GM19351 (cell line): ENCODE data around the gene MYOM3.
"Not testable (repeated sequence)": the region's sequence is repeated elsewhere in the genome, so short reads cannot be mapped to it uniquely, and the experiment has no call there.

ENCODE experiments used
- ATAC-seq: cut with Tn5 transposase; IDR thresholded peaks from one replicate; pipeline ENCODE4 v1.9.1; 2021; ENCODE audit warnings: mild to moderate bottlenecking, moderate library complexity; ENCODE audit not compliant: unreplicated experiment

MYOM3 gene

DNA sequence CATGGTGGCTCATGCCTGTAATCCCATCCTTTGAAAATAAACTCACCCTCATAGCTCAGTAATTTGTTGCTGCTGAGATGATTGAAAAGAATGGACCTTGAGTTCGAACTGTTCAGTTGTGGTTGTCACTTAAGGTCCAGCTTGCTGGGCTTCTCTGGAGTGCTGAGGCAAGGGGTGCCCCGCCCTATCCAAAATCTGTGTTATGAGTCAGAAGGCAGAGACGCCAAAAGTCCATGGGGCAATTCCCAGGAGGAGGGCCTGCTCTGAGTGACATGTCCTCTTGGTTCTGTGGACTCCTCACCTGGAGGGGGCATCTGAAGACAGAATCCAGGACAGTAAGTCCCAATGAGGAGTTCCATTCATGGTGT is 64.8 kb downstream of the MYOM3 start:
- no peak for ATAC-seq

DNA sequence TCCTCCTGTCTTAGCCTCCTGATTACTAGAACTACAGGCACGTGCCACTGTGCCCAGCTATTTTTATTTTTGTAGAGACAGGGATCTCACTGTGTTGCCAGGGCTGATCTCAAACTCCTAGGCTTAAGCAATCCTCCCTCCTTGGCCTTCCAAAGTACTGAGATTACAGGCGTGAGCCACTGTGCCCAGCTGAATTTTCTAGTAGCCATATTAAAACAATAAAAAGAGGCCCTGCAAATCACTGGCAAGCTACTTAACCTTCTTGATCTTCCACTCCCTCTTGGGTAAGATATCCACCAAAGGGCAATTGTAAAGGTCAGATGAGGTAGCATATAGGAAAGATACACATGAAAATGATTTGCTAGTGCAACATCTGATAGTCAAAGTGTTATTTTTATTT is 66.2 kb downstream of the MYOM3 start:
- no peak for ATAC-seq

DNA sequence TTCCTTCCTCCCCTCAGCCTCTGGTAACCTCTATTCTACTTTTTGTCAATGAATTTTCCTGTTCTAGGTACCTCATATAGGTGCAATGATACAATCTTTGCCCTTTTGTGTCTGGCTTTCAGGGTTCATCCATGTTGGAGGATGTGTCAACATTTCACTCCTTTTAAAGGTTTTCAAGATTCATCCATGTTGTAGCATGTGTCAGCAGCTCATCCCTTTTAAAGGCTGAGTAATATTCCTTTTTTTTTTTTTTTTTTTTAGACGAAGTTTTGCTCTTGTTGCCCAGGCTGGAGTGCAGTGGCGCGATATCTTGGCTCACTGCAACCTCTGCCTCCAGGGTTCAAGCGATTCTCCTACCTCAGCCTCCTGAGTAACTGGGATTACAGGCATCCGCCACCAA is 67.3 kb downstream of the MYOM3 start:
- ATAC-seq = not testable (repeated sequence)

- no peak for ATAC-seq
Observed at GRCh38 chr1:24043345-24044032, 68.4 kb downstream of the MYOM3 start.

DNA sequence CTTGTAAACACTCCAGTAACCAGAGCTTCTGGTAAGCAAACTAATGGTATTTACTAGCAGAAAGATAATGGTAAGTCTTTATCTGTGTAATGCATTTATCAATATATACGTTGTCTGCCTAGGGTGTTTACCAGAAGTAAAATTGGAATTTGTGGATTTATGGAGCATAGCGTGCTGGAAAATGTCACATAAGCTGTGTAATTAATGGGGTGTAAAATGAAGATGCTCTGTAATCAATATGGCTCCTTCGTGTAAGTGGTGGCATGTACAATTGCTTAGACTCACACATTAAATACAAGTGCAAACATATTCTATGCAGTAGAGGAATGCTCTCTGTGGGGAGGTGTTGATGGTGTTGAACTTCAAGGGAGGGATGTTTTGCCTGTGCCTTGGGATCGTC is 69.6 kb downstream of the MYOM3 start:
- no peak for ATAC-seq

DNA sequence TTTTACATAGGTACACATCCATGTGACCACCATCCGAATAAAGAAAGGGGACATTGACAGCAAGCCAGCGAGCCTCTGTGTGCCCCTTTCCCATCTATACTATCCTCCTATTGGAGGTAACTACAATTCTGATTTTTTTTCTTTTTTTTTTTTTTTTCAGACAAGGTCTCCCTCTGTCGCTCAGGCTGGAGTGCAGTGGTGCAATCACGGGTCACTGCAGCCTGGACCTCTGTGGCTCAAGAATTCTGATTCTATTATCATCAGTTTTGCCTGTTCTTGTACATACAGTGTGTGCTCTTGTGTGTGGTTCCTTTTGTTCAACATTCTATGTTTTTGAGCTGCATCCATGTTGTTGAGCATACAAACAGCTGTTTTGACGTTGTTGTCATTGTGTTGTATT is 75.8 kb downstream of the MYOM3 start:
- ATAC-seq = no peak

DNA sequence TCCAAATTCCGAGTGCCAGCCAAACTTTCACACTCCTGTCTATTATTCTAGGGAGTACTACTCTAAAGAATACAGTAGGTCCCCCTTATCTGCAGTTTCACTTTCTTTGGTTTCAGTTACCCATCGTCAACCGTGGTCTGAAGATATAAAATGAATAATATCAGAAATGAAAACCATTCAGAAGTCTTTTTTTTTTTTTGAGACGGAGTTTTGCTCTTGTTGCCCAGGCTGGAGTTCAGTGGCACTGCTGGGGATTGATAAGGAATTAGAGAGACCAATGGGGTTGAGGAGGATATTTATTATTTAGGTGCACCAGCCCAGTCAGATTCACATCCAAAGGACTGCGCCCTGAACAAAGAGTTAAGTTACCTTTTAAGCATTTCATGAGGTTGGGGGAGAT is 79.0 kb downstream of the MYOM3 start:
- no peak for ATAC-seq

DNA sequence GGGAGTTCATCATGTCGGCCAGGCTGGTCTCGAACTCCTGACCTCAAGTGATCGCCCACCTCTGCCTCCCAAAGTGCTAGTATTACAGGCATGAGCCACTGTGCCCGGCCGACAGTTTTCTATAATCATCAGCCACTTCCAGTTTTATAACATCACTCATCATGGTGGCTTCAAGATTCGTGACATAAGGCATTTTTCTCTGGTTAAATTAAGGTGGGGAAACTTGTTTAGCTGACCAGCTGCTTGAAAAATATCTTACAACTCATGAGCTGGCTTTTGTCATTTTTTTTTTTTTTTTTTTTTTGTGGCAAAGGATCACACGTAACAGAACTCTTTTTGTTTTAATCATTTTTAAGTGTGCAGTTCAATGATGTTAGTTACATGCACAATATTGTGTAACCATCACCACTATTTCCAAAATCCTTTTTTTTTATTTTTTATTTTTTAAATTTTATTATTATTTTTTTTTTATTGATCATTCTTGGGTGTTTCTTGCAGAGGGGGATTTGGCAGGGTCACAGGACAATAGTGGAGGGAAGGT is 80.9 kb downstream of the MYOM3 start:
- not testable (repeated sequence) for ATAC-seq

- ATAC-seq = no peak
Observed at GRCh38 chr1:24027838-24028468, 84.0 kb downstream of the MYOM3 start.

DNA sequence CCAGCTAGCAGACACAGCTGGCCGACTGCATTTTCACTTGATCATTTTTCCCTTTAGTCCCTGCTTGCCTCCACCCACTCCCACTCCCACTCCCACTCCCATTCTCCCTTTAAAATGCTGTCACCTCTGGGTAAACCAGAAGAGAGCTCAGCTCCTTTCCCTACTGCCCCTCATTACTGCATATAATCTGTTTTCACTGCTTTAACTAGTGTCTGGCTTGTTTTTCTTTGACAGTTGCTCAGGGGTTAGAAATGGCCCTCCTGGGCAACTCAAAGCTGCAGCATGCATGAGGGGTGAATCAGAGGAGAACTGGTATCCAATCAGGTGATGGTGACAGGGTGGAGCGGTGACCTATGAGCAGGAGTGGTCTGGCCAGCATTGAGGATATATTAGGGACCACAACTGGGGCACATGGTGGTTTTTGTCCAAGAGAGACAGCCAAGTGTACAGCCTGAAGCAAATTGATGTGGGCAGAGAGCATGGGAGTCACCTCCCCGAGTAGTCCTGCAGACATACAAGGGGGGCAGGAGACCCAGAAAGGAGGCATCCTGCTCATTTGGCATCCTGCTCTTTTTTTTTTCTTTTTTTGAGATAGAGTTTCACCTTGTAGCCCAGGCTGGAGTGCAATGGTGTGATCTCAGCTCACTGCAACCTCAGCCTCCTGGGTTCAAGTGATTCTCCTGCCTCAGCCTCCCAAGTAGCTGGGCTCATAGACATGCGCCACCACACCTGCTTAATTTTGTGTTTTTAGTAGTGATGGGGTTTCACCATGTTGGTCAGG is 89.2 kb downstream of the MYOM3 start:
- no peak for ATAC-seq

DNA sequence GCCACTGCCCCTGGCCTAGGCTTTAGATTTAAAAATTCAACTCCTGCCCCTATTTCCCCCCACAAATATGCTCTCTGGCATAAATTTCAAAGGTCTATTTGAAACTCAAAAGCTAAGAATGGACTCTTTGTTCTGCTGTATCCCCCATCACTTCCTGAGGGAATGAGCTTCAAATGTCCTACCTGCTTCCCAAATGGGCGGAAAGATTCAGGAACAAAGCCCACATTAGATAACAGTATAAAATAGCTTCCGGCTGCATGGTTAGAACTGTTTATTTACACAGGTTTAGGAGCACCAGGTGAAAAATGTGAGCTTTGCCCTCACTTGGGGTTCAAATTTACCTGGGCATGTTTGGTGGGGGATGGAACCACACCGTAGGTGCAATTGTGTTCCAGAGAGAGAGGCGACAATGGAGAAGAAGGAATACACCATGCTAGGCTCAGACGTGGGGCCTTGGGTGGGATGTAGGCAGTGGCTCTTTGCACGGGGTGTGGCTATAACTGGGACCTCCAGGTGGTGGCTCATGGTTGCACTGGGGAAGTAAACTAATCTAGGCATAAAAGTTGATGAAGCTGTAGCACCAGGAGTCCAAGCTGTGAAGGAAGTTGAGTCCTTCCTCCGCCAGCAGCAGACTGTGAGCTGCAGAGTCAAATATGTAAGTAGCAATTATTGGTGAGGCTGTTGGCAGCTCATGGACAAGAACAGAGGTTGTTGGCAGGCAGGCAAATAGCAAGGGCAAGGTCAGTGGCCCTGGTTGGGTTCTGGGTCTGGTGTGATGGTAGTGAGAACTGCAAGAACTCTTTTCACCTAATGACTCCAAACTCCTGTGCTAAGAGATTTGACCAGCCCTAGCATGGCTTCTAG is 90.3 kb downstream of the MYOM3 start:
- ATAC-seq = no peak

DNA sequence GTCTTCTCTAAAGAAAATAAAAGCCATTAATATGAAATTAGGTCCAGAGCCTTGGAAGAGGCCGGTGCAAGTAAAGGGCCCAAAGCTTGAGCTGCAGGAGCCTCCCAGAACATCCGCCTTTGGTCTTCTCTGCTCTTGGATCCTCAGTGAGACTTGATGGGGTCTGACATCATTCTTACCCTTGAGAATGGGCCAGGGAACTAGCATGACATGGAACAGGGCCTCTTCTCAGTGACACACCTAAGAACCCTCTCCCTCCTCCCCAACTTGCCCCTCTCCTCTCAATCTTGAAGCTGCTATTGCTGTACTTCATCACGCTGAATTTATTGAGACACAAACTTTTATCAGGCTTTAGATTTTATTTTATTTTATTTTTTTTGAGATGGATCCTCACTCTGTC is 91.5 kb downstream of the MYOM3 start:
- ATAC-seq = no peak

DNA sequence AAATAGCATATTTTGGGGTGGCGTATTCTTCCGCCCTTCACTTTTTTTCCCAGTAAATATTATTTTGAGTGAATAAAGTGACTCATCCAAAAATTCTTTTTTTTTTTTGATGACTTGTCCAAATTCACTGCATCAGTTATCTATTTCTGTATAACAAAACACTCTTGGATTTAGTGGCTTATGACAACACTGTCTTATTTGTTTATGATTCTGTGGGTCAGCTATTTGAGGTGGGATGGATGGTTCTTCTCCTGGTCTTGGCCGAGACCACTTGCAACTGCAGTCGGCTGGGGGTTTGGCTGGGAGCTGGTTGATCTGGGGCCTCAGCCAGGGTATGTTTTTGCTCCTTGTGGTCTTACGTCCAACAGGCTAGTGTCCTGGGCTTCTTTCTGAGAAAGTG is 91.9 kb downstream of the MYOM3 start:
- no peak for ATAC-seq

GRCh38 chr1:24018611-24019580 is 93.0 kb downstream of the MYOM3 start:
- no peak for ATAC-seq

DNA sequence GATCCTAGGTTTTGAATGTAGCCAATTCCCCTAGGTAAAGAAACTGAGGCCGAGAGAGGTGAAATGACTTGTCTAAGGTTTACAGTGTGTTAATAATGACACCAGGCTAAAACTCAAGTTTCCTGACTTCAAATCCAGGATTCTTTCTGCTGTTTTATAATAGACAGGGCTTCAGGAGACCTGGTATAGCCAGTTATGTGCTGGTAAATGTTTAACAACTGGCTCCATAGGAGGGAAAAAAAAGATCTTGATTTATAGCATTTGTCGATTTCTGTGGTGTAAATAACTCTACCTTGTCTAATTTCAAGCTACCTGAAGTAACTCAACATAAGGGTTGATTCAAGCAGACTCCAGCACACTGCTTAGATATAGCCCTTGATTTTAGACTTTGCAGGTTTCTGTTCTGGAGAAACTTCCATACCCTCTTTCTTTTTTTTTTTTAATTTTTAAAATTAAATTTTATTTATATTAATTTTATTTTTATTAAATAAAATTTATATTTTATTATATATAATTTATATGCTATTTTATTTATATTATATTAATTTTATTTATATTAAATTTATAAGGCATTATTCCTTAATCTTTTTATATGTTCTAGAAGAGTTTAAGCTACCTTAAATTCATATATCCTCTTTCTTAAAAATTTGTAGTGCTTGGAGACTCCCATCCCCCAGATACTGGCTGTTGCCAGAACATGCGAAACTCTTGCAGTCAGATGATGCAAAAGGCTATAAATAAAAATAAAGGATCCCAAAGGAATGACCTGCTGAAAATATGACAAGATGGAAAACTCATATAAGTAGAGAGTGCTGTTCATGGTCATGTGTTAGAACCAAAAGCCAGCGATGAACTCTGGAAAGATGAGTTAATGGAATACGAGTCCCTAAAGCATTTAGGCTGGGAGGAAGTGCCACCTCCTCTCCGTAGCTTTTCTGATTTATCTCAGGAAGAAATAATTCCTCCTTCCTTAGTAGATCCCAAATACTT is 96.4 kb downstream of the MYOM3 start:
- no peak for ATAC-seq

- ATAC-seq = not testable (repeated sequence)
Observed at GRCh38 chr1:24012878-24013277, 99.1 kb downstream of the MYOM3 start.

- no peak for ATAC-seq
Observed at GRCh38 chr1:24010650-24011049, 101.3 kb downstream of the MYOM3 start.

- ATAC-seq = no peak
Observed at GRCh38 chr1:24009406-24009805, 102.5 kb downstream of the MYOM3 start.
